Lower lobe of right lung (tissue), 2 donors: ENCODE data around the gene INTS14. TPM values are rescaled to one million over a fixed set of nuclear protein-coding genes. Genes with fewer than 3 reads are reported as not detected.
A peak's percentile ranks its signal among the peaks of the same experiment; 100 is the strongest.

Experiments
- ATAC-seq, 2 donors: fragments of 200-7000 bp; cut with Tn5 transposase; one replicate each; pipeline ENCODE4 v1.9.1; 2020 to 2022; ENCODE audit warnings: mild to moderate bottlenecking in 2 of 2, moderate library complexity in 2 of 2
- DNase-seq: peaks from one replicate; pipeline ENCODE4 v3.0.0-alpha.2; 2020
- H3K27ac ChIP-seq: fragments of 200-600 bp; one replicate; pipeline ENCODE4 v1.8.0; 2022
- H3K27me3 ChIP-seq: fragments of 200-600 bp; one replicate; pipeline ENCODE4 v1.8.0; 2022; ENCODE audit warnings: low read depth
- H3K36me3 ChIP-seq: fragments of 200-600 bp; one replicate; pipeline ENCODE4 v1.8.0; 2022; ENCODE audit warnings: mild to moderate bottlenecking
- H3K4me1 ChIP-seq: fragments of 200-600 bp; one replicate; pipeline ENCODE4 v1.8.0; 2022
- H3K4me3 ChIP-seq: fragments of 200-600 bp; one replicate; pipeline ENCODE4 v1.8.0; 2022; ENCODE audit warnings: mild to moderate bottlenecking
- H3K9me3 ChIP-seq: fragments of 200-600 bp; one replicate; pipeline ENCODE4 v1.8.0; 2022
- CTCF ChIP-seq: fragments of 200-600 bp; IDR thresholded peaks from one replicate; pipeline ENCODE4 v1.8.0; 2022; ENCODE audit warnings: antibody characterized with exemption, mild to moderate bottlenecking
- intact Hi-C: fragments of 100-400 bp; cut with DNase I; formaldehyde crosslinking; loops from one replicate; pipeline ENCODE4 v1.11.0; 2022
- total RNA-seq: library from RNA; stranded (reverse); fragmentation: NEBNext Ultra II Directional; extraction: Animal tissue kit (Norgen Biotek cat#: 25700); gene quantifications from one replicate; pipeline ENCODE4 v1.2.1, GENCODE V29; 2021
- donor health status: DM: no; HTN: yes; CAD: no; lungs with severe emphysema.

INTS14 gene
- total RNA-seq, 1 donor from 2014 or later: 27.1 TPM

GRCh38 chr15:65612949-65613744 is 2.2 kb upstream of the INTS14 start:
- Histone ChIP-seq H3K27ac (no peak overlapping the region), H3K4me3 (no peak overlapping the region), H3K27me3 (no peaks in the 10 kb centered on the region), H3K9me3 (no peaks in the 10 kb centered on the region), H3K4me1 (peaks cover 25% of the 10 kb centered on the region), H3K36me3 (no peaks in the 10 kb centered on the region)
- ATAC-seq (no peak), DNase-seq (no peak)
- intact Hi-C loops: no loop called here
- no peak for TF ChIP-seq CTCF

- DNase-seq: no peak
- Histone ChIP-seq H3K9me3 (no peaks in the 10 kb centered on the region), H3K27me3 (no peaks in the 10 kb centered on the region), H3K36me3 (no peaks in the 10 kb centered on the region), H3K4me1 (peaks cover 25% of the 10 kb centered on the region), H3K27ac (peak overlapping the region; percentile 95), H3K4me3 (no peak overlapping the region)
- intact Hi-C loops: no loop called here
- no peak for ATAC-seq
- TF ChIP-seq CTCF: no peak
Observed at GRCh38 chr15:65612616-65612946, 1.6 kb upstream of the INTS14 start.

- peak overlapping the region; percentile 95 for H3K27ac ChIP-seq
- no peaks in the 10 kb centered on the region for H3K9me3 ChIP-seq
- H3K4me1 ChIP-seq: peaks cover 25% of the 10 kb centered on the region
- intact Hi-C loops: no loop called here
- DNase-seq: no peak
- no peak for TF ChIP-seq CTCF
- H3K27me3 ChIP-seq: no peaks in the 10 kb centered on the region
- no peaks in the 10 kb centered on the region for H3K36me3 ChIP-seq
- H3K4me3 ChIP-seq: peak overlapping the region; percentile 87
- ATAC-seq: no peak
Observed at GRCh38 chr15:65611888-65612615, 1.1 kb upstream of the INTS14 start.

GRCh38 chr15:65603559-65603958 is 7.4 kb downstream of the INTS14 start:
- intact Hi-C loops: no loop called here
- no peaks in the 10 kb centered on the region for H3K27me3 ChIP-seq
- no peak overlapping the region for H3K27ac ChIP-seq
- no peak for TF ChIP-seq CTCF
- no peak overlapping the region for H3K4me3 ChIP-seq
- H3K9me3 ChIP-seq: no peaks in the 10 kb centered on the region
- H3K36me3 ChIP-seq: peaks cover 58% of the 10 kb centered on the region
- no peak for DNase-seq
- ATAC-seq: no peak
- no peaks in the 10 kb centered on the region for H3K4me1 ChIP-seq

- no peak for TF ChIP-seq CTCF
- no peak for ATAC-seq
- H3K9me3 ChIP-seq: no peaks in the 10 kb centered on the region
- no peak overlapping the region for H3K27ac ChIP-seq
- H3K36me3 ChIP-seq: peaks cover 62% of the 10 kb centered on the region
- intact Hi-C loops: no loop called here
- no peaks in the 10 kb centered on the region for H3K4me1 ChIP-seq
- H3K4me3 ChIP-seq: no peak overlapping the region
- no peaks in the 10 kb centered on the region for H3K27me3 ChIP-seq
- no peak for DNase-seq
Observed at GRCh38 chr15:65603134-65603533, 7.8 kb downstream of the INTS14 start.
